H1 (cell line): Measurements from ENCODE around the gene ACACB.

Experiments
- BRCA1 ChIP-seq: IDR thresholded peaks from 2 replicates; pipeline ENCODE4 v1.6.1; 2012; ENCODE audit warnings: low read depth, low read length, improper control_type of control experiment
- CTCF ChIP-seq, 3 experiments: IDR thresholded peaks; 1 replicate in 2 of 3; 2 replicates in 1 of 3; pipeline versions ENCODE4 v1.5.1 to v1.6.1; 2011; ENCODE audit warnings: low read length in 3 of 3, mild to moderate bottlenecking in 3 of 3, inconsistent platforms in 2 of 3, low read depth in 1 of 3, moderate library complexity in 1 of 3; ENCODE audit not compliant: insufficient read depth in 1 of 3; ENCODE audit errors: control extremely low read depth in 1 of 3
- EP300 ChIP-seq, 2 experiments: IDR thresholded peaks; 1 replicate in 1 of 2; 2 replicates in 1 of 2; pipeline ENCODE4 v1.6.1; 2011 to 2012; ENCODE audit warnings: low read depth in 2 of 2, low read length in 2 of 2, mild to moderate bottlenecking in 2 of 2, borderline replicate concordance in 1 of 2, inconsistent platforms in 1 of 2, moderate library complexity in 1 of 2
- SP1 ChIP-seq: IDR thresholded peaks from 2 replicates; pipeline ENCODE4 v1.6.1; 2011; ENCODE audit warnings: low read depth, low read length

- peak; percentile 54; the same call in 1 of the 2 replicates for TF ChIP-seq SP1
- no peak; a peak in 1 of 3 replicates for TF ChIP-seq EP300 (IDR thresholded peaks at IDR 0.05; ENCODE audit: borderline replicate concordance in 1 of 2, low read depth in 2 of 2, low read length in 2 of 2)
- TF ChIP-seq CTCF (IDR thresholded peaks at IDR 0.05; ENCODE audit: control extremely low read depth in 1 of 3, insufficient read depth in 1 of 3, low read depth in 1 of 3, low read length in 3 of 3): no peak; a peak in 1 of 4 replicates
- no peak for TF ChIP-seq BRCA1
Measured at GRCh38 chr12:109154451-109155438, 38.4 kb downstream of the ACACB start.
